H1 (cell line): ENCODE measurements around the gene METTL18.

Experiments
- ATF2 ChIP-seq: IDR thresholded peaks from 2 replicates; pipeline ENCODE4 v1.6.1; 2012; ENCODE audit warnings: low read length, inconsistent platforms
- CTCF ChIP-seq, 3 experiments: IDR thresholded peaks; 1 replicate in 2 of 3; 2 replicates in 1 of 3; pipeline versions ENCODE4 v1.5.1 to v1.6.1; 2011; ENCODE audit warnings: low read length in 3 of 3, mild to moderate bottlenecking in 3 of 3, inconsistent platforms in 2 of 3, low read depth in 1 of 3, moderate library complexity in 1 of 3; ENCODE audit not compliant: insufficient read depth in 1 of 3; ENCODE audit errors: control extremely low read depth in 1 of 3
- MAX ChIP-seq: IDR thresholded peaks from 2 replicates; pipeline ENCODE4 v1.6.1; 2012; ENCODE audit warnings: inconsistent platforms
- POLR2A ChIP-seq, 2 experiments: IDR thresholded peaks; 1 replicate in 1 of 2; 2 replicates in 1 of 2; pipeline ENCODE4 v1.6.1; 2011; ENCODE audit warnings: low read depth in 2 of 2, low read length in 2 of 2, mild to moderate bottlenecking in 2 of 2; ENCODE audit errors: control extremely low read depth in 1 of 2
- POLR2AphosphoS5 ChIP-seq: IDR thresholded peaks from 2 replicates; pipeline ENCODE4 v1.6.1; 2011; ENCODE audit warnings: low read depth, low read length
- RBBP5 ChIP-seq: IDR thresholded peaks from 2 replicates; pipeline ENCODE4 v1.7.1; 2012; ENCODE audit warnings: low read depth, mild to moderate bottlenecking, inconsistent platforms, low read length, moderate library complexity, borderline replicate concordance
- RNF2 ChIP-seq: fragments of 200-900, 300-1000 bp; sonication (generic); IDR thresholded peaks from 2 replicates; pipeline ENCODE4 v1.7.1; 2016; ENCODE audit warnings: borderline replicate concordance, low read depth, mild to moderate bottlenecking, antibody characterized with exemption, low read length; ENCODE audit not compliant: poor library complexity, severe bottlenecking; ENCODE audit errors: missing control alignments
- RXRA ChIP-seq: IDR thresholded peaks from 2 replicates; pipeline ENCODE4 v1.6.1; 2011; ENCODE audit warnings: low read depth, mild to moderate bottlenecking, low read length, moderate library complexity; ENCODE audit not compliant: insufficient read depth

- no peak for TF ChIP-seq RBBP5
- no peak for TF ChIP-seq ATF2
- no peak for TF ChIP-seq POLR2A (IDR thresholded peaks at IDR 0.05; ENCODE audit: control extremely low read depth in 1 of 2, low read depth in 2 of 2, low read length in 2 of 2)
- TF ChIP-seq CTCF (IDR thresholded peaks at IDR 0.05; ENCODE audit: control extremely low read depth in 1 of 3, insufficient read depth in 1 of 3, low read depth in 1 of 3, low read length in 3 of 3): no peak
- TF ChIP-seq MAX: no peak
- no peak for TF ChIP-seq POLR2AphosphoS5
- TF ChIP-seq RNF2: no peak
- no peak for TF ChIP-seq RXRA
Observed at GRCh38 chr1:169759038-169759437, 35.7 kb downstream of the METTL18 start.
